Measurements from ENCODE around the gene PLEKHM3.

DNA sequence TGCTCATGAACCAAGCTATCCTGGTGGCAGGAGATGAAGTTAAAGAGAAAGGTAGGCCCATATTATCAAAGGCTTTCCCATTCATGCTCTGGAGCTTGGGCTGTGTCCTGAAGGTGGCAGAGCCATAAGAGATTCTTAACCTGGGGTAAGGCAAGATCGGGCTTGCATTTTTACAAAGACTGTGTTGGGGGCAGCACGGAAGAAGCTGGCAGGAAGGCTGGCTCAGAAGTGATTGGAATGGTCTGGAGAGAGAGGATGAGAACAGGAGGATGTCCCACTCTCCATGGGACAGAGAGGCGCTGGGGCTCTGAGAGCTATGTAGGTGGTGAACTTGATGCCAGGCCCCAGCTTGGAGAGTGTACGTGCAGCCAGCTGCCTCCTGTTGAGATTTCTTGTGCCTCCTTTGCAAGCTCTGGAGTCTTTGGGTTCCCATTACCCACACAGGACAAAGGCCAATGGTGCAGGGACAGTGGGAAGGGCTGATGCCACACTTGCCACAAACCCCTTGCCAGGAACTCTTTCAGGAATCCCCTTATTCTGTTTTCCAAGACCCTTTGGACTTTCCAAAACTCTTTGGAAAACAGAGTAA, 215.0 kb downstream of the PLEKHM3 start:
- TF ChIP-seq POLR2A (IDR thresholded peaks at IDR 0.05; ENCODE audit: low read depth, low read length), result no peak
- TF ChIP-seq POLR2AphosphoS5 (IDR thresholded peaks at IDR 0.05; ENCODE audit: low read depth, low read length), result no peak
- no peak for TF ChIP-seq TAF1 (IDR thresholded peaks at IDR 0.05; ENCODE audit: low read depth, low read length)
- no peak for TF ChIP-seq SPI1 (IDR thresholded peaks at IDR 0.05; ENCODE audit: low read depth, low read length)
- no peak for TF ChIP-seq PAX5 (IDR thresholded peaks at IDR 0.05; ENCODE audit: insufficient read depth, low read length, severe bottlenecking)
- no peak for TF ChIP-seq POU2F2 (IDR thresholded peaks at IDR 0.05; ENCODE audit: low read depth, low read length)

Measured in GM12891 (cell line).